MG63 (cell line): Measurements from ENCODE around the gene VIPR2. TPM values are rescaled to one million over a fixed set of nuclear protein-coding genes. Genes with fewer than 3 reads are reported as not detected.

ENCODE experiments used
- DNase-seq: peaks from one replicate; pipeline ENCODE4 v3.0.0-alpha.2; 2020
- H3K27me3 ChIP-seq: fragments of 250-450 bp; sonication (Bioruptor Pico); 2 replicates; pipeline ENCODE4 v1.5.1; 2020; ENCODE audit warnings: mild to moderate bottlenecking, moderate library complexity
- H3K36me3 ChIP-seq: fragments of 250-450 bp; sonication (Bioruptor Pico); 2 replicates; pipeline ENCODE4 v1.5.1; 2020; ENCODE audit warnings: mild to moderate bottlenecking, moderate library complexity
- H3K4me3 ChIP-seq: fragments of 250-450 bp; sonication (Bioruptor Pico); 2 replicates; pipeline ENCODE4 v1.5.1; 2020; ENCODE audit warnings: mild to moderate bottlenecking, moderate library complexity
- H3K9me3 ChIP-seq: fragments of 250-450 bp; sonication (Bioruptor Pico); 2 replicates; pipeline ENCODE4 v1.5.1; 2020; ENCODE audit warnings: mild to moderate bottlenecking, moderate library complexity
- total RNA-seq: library from RNA; depleted of rRNA; stranded (reverse); fragments of >200 nt; shearing (Covaris generic); gene quantifications from 2 replicates; pipeline ENCODE4 v1.2.3, GENCODE V29; 2014; ENCODE audit warnings: low replicate concordance

VIPR2 gene
- total RNA-seq, 1 experiment from 2014 or later, result not detected

DNA sequence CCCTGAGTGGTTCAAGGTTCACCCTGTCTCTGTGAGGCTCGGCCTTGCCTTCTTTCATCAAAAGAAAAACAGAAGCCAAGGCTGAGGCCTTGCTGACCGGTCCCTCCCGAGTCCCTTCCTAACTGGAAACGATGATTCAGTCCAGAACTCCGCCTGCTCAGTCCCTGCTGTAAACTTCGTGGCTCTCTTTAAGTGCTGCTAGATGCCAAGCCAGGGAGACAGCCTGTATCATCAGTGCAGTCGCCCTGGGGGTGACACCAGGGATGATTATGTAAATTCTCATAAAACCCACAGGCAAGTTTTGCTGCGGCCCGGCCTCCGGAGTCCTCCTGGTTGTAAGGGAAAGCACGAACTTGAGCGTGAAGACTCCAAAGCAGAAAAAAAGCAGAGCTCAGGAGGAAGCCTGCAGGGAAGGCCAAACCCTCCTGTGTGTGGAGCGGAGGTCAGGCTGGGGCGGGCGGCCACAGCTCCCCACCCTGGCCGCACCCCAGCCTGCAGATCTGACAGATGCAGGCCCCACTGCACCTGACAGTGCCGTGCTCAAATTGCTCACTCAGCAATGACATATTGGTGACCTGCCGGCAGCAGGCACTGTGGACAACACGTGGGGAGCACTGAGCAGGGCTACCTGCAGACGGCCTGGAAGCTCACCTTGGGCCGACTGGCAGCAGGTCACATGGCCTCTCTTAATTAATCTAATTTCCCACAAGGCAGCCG lies 164.9 kb downstream of the VIPR2 start:
- Histone ChIP-seq H3K9me3 (no peaks in the 10 kb centered on the region), H3K4me3 (no peak overlapping the region), H3K36me3 (no peaks in the 10 kb centered on the region), H3K27me3 (no peaks in the 10 kb centered on the region)
- DNase-seq, result no peak

DNA sequence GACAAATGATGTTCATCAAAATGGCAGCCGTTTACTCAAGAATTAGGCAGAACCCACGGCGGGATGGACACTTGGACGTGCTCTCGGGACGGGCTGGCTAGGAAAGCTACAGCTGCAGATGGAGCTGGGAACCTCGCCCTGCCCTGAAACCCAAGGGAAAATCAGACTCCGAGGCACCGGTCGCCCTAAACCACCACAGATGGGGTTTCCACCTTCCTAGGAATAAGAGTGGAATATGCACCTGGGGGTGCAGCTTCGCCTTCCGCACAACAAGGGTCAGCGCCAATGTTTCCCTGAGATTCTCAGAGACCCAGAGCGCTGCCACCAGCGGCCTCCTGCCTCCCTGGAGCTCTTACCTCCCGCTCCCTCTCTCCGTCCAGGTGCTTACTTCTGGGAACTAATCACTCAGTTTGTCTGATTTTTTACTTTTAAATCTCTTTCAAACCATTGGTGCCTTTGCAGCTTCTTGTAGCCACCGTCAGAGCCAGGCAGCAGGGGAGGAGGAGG lies 165.6 kb downstream of the VIPR2 start:
- no peaks in the 10 kb centered on the region for H3K9me3 ChIP-seq
- no peak for DNase-seq
- H3K36me3 ChIP-seq, result no peaks in the 10 kb centered on the region
- H3K27me3 ChIP-seq, result no peaks in the 10 kb centered on the region
- no peak overlapping the region for H3K4me3 ChIP-seq
